GM18873 (cell line): ENCODE measurements around the gene CCDC159.
A peak's percentile ranks its signal among the peaks of the same experiment; 100 is the strongest.
"Not testable (repeated sequence)": the region's sequence is repeated elsewhere in the genome, so short reads cannot be mapped to it uniquely, and the experiment has no call there.

Experiments
- ATAC-seq: cut with Tn5 transposase; IDR thresholded peaks from one replicate; pipeline ENCODE4 v1.9.1; 2021; ENCODE audit warnings: mild to moderate bottlenecking, moderate library complexity, moderate number of reproducible peaks; ENCODE audit not compliant: unreplicated experiment, low FRiP score

Gene CCDC159

GRCh38 chr19:11364296-11364904, 18.1 kb downstream of the CCDC159 start:
- ATAC-seq = no peak

- no peak for ATAC-seq
Measured at GRCh38 chr19:11364935-11365334, 18.6 kb downstream of the CCDC159 start.

- ATAC-seq = no peak
Measured at GRCh38 chr19:11365557-11366117, 19.3 kb downstream of the CCDC159 start.

GRCh38 chr19:11367528-11367927, 21.2 kb downstream of the CCDC159 start:
- no peak for ATAC-seq

- ATAC-seq = no peak
Measured at GRCh38 chr19:11370744-11371143, 24.4 kb downstream of the CCDC159 start.

- no peak for ATAC-seq
Measured at GRCh38 chr19:11373166-11373884, 27.0 kb downstream of the CCDC159 start.

GRCh38 chr19:11373885-11374432, 27.6 kb downstream of the CCDC159 start:
- no peak for ATAC-seq

GRCh38 chr19:11374433-11375142, 28.3 kb downstream of the CCDC159 start, which contains the start of gene SWSAP1:
Gene SWSAP1 (plus strand): TSS chr19:11374666. CDS start chr19:11374681, 15 bp downstream.
- peak; percentile 90 for ATAC-seq

GRCh38 chr19:11375143-11375948, 29.0 kb downstream of the CCDC159 start:
- ATAC-seq = no peak

- ATAC-seq = no peak
Measured at GRCh38 chr19:11377237-11377636, 30.9 kb downstream of the CCDC159 start.

GRCh38 chr19:11377756-11378155, 31.4 kb downstream of the CCDC159 start:
- no peak for ATAC-seq

GRCh38 chr19:11378319-11379189, 32.2 kb downstream of the CCDC159 start:
- no peak for ATAC-seq

- ATAC-seq = not testable (repeated sequence)
Measured at GRCh38 chr19:11379269-11379845, 33.0 kb downstream of the CCDC159 start.

GRCh38 chr19:11379857-11380350, 33.6 kb downstream of the CCDC159 start:
- no peak for ATAC-seq

GRCh38 chr19:11380653-11381537, 34.6 kb downstream of the CCDC159 start:
- ATAC-seq = peak; percentile 79

- ATAC-seq = no peak
Measured at GRCh38 chr19:11382898-11383705, 36.8 kb downstream of the CCDC159 start.

- ATAC-seq = no peak
Measured at GRCh38 chr19:11383706-11384048, 37.4 kb downstream of the CCDC159 start.
